Naive thymus-derived CD4-positive, alpha-beta T cell (primary cell): ENCODE data around the gene OXNAD1. TPM values are rescaled to one million over a fixed set of nuclear protein-coding genes. Genes with fewer than 3 reads are reported as not detected.

Experiments
- ATAC-seq: fragments of 150-1000 bp; cut with Tn5 transposase; 2 replicates; pipeline ENCODE4 v1.10.0; 2021; ENCODE audit warnings: mild to moderate bottlenecking, moderate library complexity
- CTCF ChIA-PET: fragments of 350-600 bp; sonication (Branson Sonifier 250); formaldehyde crosslinking; loops from one replicate; lab custom pipeline; 2021; ENCODE audit warnings: antibody characterized with exemption; lab: Charles Lee
- POLR2A ChIA-PET: fragments of 350-600 bp; sonication (Branson Sonifier 250); formaldehyde crosslinking; loops from one replicate; lab custom pipeline; 2021; ENCODE audit warnings: antibody characterized with exemption, inconsistent platforms; lab: Charles Lee
- DNase-seq, 9 donors: peaks; one replicate each; pipeline versions ENCODE4 v3.0.0 to v3.0.0-alpha.2; 2020 to 2022; ENCODE audit warnings: mixed read lengths in 1 of 9
- H3K27ac ChIP-seq: one replicate; pipeline ENCODE4 v1.7.0; 2013; ENCODE audit warnings: mild to moderate bottlenecking, low read depth, low read length, moderate library complexity
- H3K27me3 ChIP-seq, 2 donors: one replicate each; pipeline ENCODE4 v1.7.0; 2013; ENCODE audit warnings: low read length in 2 of 2, mild to moderate bottlenecking in 2 of 2, moderate library complexity in 2 of 2; ENCODE audit not compliant: control insufficient read depth in 2 of 2, insufficient read depth in 2 of 2
- H3K36me3 ChIP-seq, 3 experiments: 1 replicate in 2 of 3; 2 replicates in 1 of 3; pipeline ENCODE4 v1.7.0; 2013; ENCODE audit warnings: low read length in 3 of 3, mild to moderate bottlenecking in 3 of 3, moderate library complexity in 1 of 3; ENCODE audit not compliant: insufficient read depth in 3 of 3, control insufficient read depth in 2 of 3
- H3K4me1 ChIP-seq, 2 donors: one replicate each; pipeline ENCODE4 v1.7.0; 2013; ENCODE audit warnings: low read length in 2 of 2, mild to moderate bottlenecking in 2 of 2, moderate library complexity in 1 of 2; ENCODE audit not compliant: control insufficient read depth in 2 of 2, insufficient read depth in 2 of 2
- H3K4me3 ChIP-seq: 2 replicates; pipeline ENCODE4 v1.7.0; 2013; ENCODE audit warnings: mild to moderate bottlenecking, low read length
- H3K9me3 ChIP-seq, 3 experiments: 1 replicate in 2 of 3; 2 replicates in 1 of 3; pipeline ENCODE4 v1.7.0; 2013; ENCODE audit warnings: low read length in 3 of 3; ENCODE audit not compliant: control insufficient read depth in 2 of 3
- H3K27ac Mint-ChIP-seq, 9 donors: one replicate each; pipeline ENCODE4 v1.8.0; 2020 to 2022; ENCODE audit warnings: mixed read lengths in 9 of 9, mild to moderate bottlenecking in 8 of 9, moderate library complexity in 5 of 9, inconsistent platforms in 2 of 9
- H3K27me3 Mint-ChIP-seq, 5 donors: one replicate each; pipeline ENCODE4 v1.8.0; 2021 to 2022; ENCODE audit warnings: mixed read lengths in 5 of 5, mild to moderate bottlenecking in 1 of 5
- H3K36me3 Mint-ChIP-seq, 5 donors: one replicate each; pipeline ENCODE4 v1.8.0; 2020 to 2022; ENCODE audit warnings: mixed read lengths in 5 of 5, mild to moderate bottlenecking in 3 of 5, inconsistent platforms in 1 of 5
- H3K4me1 Mint-ChIP-seq, 7 donors: one replicate each; pipeline ENCODE4 v1.8.0; 2020 to 2022; ENCODE audit warnings: mixed read lengths in 7 of 7, mild to moderate bottlenecking in 3 of 7, inconsistent platforms in 1 of 7
- H3K4me3 Mint-ChIP-seq, 10 donors: one replicate each; pipeline ENCODE4 v1.8.0; 2020 to 2022; ENCODE audit warnings: mild to moderate bottlenecking in 10 of 10, mixed read lengths in 10 of 10, moderate library complexity in 6 of 10, inconsistent platforms in 2 of 10
- H3K9me3 Mint-ChIP-seq, 11 donors: one replicate each; pipeline ENCODE4 v1.8.0; 2020 to 2022; ENCODE audit warnings: mixed read lengths in 11 of 11, mild to moderate bottlenecking in 4 of 11, inconsistent platforms in 1 of 11, moderate library complexity in 1 of 11
- intact Hi-C, 2 donors: fragments of 100-400 bp; cut with micrococcal nuclease; formaldehyde crosslinking; loops; one replicate each; pipeline ENCODE4 v1.15.1; 2023
- polyA plus RNA-seq, 2 donors: library from polyadenylated mRNA; unstranded; fragments of 300-500 nt; fragmentation: Illumina TruSeq; gene quantifications; one replicate each; pipeline ENCODE4 v1.2.3, GENCODE V29; 2021
- total RNA-seq, 6 experiments: library from RNA in 5 of 6; stranded (reverse) in 5 of 6; gene quantifications; 1 replicate in 5 of 6; 2 replicates in 1 of 6; pipeline ENCODE4 v1.2.3 and lab custom pipeline; 2021 to 2026

OXNAD1 gene
- total and polyA plus RNA-seq, 7 experiments from 2014 or later: 80.3 to 171 (median 134) TPM

DNA sequence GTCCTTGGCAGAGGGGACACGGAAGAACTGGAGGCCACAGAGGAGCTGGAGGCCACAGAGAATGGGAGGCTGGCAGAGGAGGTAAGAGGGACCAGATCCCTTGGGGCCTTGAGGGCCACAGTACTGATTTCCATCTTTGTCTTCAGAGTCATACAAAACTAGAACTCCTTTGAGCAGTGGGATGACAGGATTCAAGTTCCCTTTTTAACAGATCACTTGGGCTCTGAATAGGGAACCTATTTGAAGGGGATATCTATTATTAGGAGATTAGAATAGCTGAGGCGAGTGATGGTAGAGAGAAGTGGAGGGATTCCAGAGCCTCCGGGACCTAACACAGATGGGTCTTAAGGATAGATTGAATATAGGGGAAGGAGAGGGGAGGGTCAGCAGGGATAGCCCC is 55.7 kb downstream of the OXNAD1 start:
- peaks cover 29 to 47% of the 10 kb centered on the region in 2 donors for H3K4me1 ChIP-seq

DNA sequence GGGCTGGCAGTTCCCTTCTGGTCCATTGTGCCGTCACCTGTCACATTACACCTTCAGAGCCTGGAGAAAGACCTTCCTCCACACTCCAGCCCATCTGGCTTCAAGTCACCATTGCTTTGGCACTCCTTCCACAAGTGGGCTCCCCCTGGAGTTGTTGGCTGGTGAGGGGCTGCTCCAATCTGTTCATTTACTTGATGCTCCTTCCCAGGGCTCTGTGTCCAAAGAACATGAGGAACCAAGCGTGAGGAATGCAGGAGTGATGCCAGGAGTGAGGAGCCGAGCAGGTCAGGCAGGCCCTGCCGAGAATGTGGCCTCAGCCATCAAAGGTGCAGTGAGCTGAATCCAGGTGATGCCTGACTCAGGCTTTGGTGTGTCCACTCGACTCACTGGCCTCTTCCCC is 57.2 kb downstream of the OXNAD1 start:
- H3K27ac ChIP-seq: no peak overlapping the region
- ATAC-seq (no peak), DNase-seq (no peak)
- H3K9me3 ChIP-seq: no peaks in the 10 kb centered on the region
- H3K36me3 ChIP-seq: peaks cover 16 to 84% (median 45%) of the 10 kb centered on the region in 3 experiments
- ChIA-PET CTCF (interaction anchor here (1.0 to 15.3 kb wide), 5 partner anchors 8 to 207 kb away, joined by 3 to 238 read pairs (median 10); no protein-coding TSS in a partner anchor), POLR2A (interaction anchor here (0.7 to 14.2 kb wide), 7 partner anchors 8 to 57 kb away, joined by 3 to 319 read pairs (median 3); partner anchors contain the start of genes DPH3 and OXNAD1)
- H3K27me3 ChIP-seq: no peaks in the 10 kb centered on the region
- Mint-ChIP-seq H3K4me1 (peaks cover 30 to 69% (median 58%) of the 10 kb centered on the region in 7 donors), H3K9me3 (no peaks in the 10 kb centered on the region), H3K36me3 (peaks cover 13 to 68% (median 47%) of the 10 kb centered on the region in 5 donors), H3K27ac (peak overlapping the region; percentile 49 to 98 (median 90)), H3K27me3 (no peaks in the 10 kb centered on the region), H3K4me3 (no peak overlapping the region)
- intact Hi-C loops: no loop called here
- no peak overlapping the region for H3K4me3 ChIP-seq
- peaks cover 19 to 32% of the 10 kb centered on the region in 2 donors for H3K4me1 ChIP-seq

More for the DNA sequence above, 55.7 kb downstream of the OXNAD1 start:
- Mint-ChIP-seq H3K4me1 (peaks cover 44 to 79% (median 73%) of the 10 kb centered on the region in 7 donors), H3K4me3 (peak overlapping the region in 4 of 10 donors; percentile 32 to 55 (median 51)), H3K36me3 (peaks cover 20 to 65% (median 51%) of the 10 kb centered on the region in 5 donors), H3K27ac (peak overlapping the region; percentile 38 to 98 (median 91)), H3K9me3 (no peaks in the 10 kb centered on the region), H3K27me3 (no peaks in the 10 kb centered on the region)
- H3K27ac ChIP-seq: peak overlapping the region; percentile 60
- POLR2A ChIA-PET: interaction anchor here (1.2 to 14.2 kb wide), 7 partner anchors 12 to 192 kb away, joined by 3 to 319 read pairs (median 10); partner anchors contain the start of genes DPH3 and OXNAD1
- H3K36me3 ChIP-seq: peaks cover 21 to 84% (median 36%) of the 10 kb centered on the region in 3 experiments
- CTCF ChIA-PET: interaction anchor here (0.7 to 15.3 kb wide), 10 partner anchors 13 to 231 kb away, joined by 3 to 238 read pairs (median 8); no protein-coding TSS in a partner anchor
- no peak for ATAC-seq
- DNase-seq: no peak
- no peaks in the 10 kb centered on the region for H3K27me3 ChIP-seq
- no peaks in the 10 kb centered on the region for H3K9me3 ChIP-seq
- H3K4me3 ChIP-seq: no peak overlapping the region
- intact Hi-C loops: no loop called here

DNA sequence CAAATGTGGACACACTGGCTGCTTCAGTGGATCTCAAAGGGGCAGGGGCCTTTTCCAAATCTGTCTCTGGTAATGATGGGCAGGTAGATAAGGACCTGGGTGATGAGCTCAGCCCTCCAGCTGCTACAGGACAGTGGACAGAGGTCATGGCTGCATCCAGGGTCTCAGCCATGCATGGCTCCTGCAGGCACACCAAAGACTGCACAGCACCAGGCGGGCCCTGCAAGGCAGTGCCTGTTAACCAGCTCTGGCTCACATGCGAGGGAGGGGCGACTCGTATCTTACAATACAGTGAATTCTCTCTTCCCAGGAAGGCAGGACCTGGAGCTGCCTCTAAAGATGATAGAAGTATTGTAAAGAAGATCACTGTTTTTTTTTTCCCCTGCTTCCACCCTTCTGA is 58.7 kb downstream of the OXNAD1 start:
- no peak for ATAC-seq
- H3K27me3 ChIP-seq: no peaks in the 10 kb centered on the region
- peaks cover 9 to 16% of the 10 kb centered on the region in 2 donors for H3K4me1 ChIP-seq
- H3K9me3 ChIP-seq: no peaks in the 10 kb centered on the region
- H3K4me3 ChIP-seq: no peak overlapping the region
- Mint-ChIP-seq H3K4me3 (no peak overlapping the region), H3K9me3 (no peaks in the 10 kb centered on the region), H3K27ac (peak overlapping the region in 7 of 9 donors; percentile 13 to 92 (median 57)), H3K36me3 (peaks cover 13 to 73% (median 44%) of the 10 kb centered on the region in 5 donors), H3K27me3 (no peaks in the 10 kb centered on the region), H3K4me1 (peaks cover 24 to 57% (median 42%) of the 10 kb centered on the region in 7 donors)
- no peak for DNase-seq
- CTCF ChIA-PET: interaction anchor here (1.2 to 15.3 kb wide), 3 partner anchors 10 to 55 kb away, joined by 4 to 238 read pairs (median 4); no protein-coding TSS in a partner anchor
- peaks cover 16 to 88% (median 45%) of the 10 kb centered on the region in 3 experiments for H3K36me3 ChIP-seq
- no peak overlapping the region for H3K27ac ChIP-seq
- intact Hi-C loops: loop anchor here in 1 of 2 donors (1.0 kb wide), 1 partner anchor 227 kb away; no protein-coding TSS in a partner anchor
- POLR2A ChIA-PET: interaction anchor here (0.7 to 14.2 kb wide), 7 partner anchors 9 to 146 kb away, joined by 3 to 319 read pairs (median 4); no protein-coding TSS in a partner anchor

DNA sequence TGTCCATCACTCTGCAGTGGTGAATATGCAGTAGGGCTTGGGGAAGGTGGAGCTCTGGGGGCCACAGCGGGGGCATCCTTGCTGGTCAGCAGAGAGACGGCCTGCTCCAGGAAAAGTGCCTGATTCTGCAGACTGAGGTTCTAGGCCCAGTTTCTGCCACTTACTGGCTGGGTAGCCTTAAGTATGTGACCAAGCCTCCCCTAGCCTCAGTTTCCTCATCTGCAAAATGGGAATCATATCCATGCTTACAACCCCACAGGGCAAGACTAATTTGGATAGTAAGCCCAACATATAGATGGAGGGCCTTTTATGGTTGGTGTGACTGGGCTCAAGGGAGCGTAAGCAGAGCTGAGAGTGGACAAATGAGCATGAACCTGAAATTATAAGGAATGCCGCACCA is 60.8 kb downstream of the OXNAD1 start:
- Histone ChIP-seq H3K27me3 (no peaks in the 10 kb centered on the region), H3K9me3 (peaks cover 0 to 8% (median 0%) of the 10 kb centered on the region in 3 experiments), H3K4me1 (no peaks in the 10 kb centered on the region), H3K4me3 (no peak overlapping the region), H3K27ac (no peak overlapping the region), H3K36me3 (peaks cover 9 to 94% (median 43%) of the 10 kb centered on the region in 3 experiments)
- Mint-ChIP-seq H3K4me3 (no peak overlapping the region), H3K27me3 (no peaks in the 10 kb centered on the region), H3K27ac (peak overlapping the region in 7 of 9 donors; percentile 32 to 87 (median 57)), H3K9me3 (peaks cover 0 to 18% (median 2%) of the 10 kb centered on the region in 11 donors), H3K36me3 (peaks cover 13 to 77% (median 51%) of the 10 kb centered on the region in 5 donors), H3K4me1 (peaks cover 14 to 40% (median 23%) of the 10 kb centered on the region in 7 donors)
- intact Hi-C loops: no loop called here
- DNase-seq: no peak
- POLR2A ChIA-PET: interaction anchor here (1.4 kb wide), 1 partner anchor 23 kb away, joined by 4 read pairs; no protein-coding TSS in a partner anchor
- CTCF ChIA-PET: interaction anchor here (1.2 to 15.3 kb wide), 2 partner anchors 33 to 50 kb away, joined by 4 to 238 read pairs; no protein-coding TSS in a partner anchor
- ATAC-seq: no peak

DNA sequence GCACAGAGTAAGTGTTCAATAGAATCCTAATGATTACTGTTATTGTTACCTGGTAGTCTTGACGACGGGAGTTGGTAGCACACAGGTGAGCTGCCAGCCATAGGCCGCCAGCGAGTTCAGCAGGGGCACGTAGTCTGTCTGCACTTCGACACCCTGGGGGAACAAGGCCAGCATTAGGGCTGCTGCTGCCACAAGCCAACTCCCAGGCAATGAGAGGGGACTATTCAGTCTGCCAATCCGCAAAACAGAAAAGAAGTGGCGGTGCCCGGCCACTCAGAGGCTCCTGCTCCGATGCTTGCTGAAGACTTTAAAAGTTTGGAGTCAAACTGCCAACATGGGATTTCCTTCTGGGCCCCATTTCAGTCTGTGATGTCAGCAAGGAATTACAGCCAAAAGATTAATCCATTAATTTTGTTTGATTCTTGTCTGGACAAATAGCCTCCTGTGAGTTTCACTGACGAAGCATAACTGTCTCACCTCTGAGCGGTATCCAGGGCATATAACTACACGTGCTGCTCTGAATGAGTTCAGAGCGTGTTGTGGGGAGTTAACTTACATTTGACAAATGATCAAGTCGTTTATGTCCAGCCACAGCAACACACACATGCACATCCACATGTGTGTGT is 61.8 kb downstream of the OXNAD1 start:
- H3K9me3 ChIP-seq: peaks cover 0 to 18% (median 0%) of the 10 kb centered on the region in 3 experiments
- Mint-ChIP-seq H3K36me3 (peaks cover 19 to 82% (median 56%) of the 10 kb centered on the region in 5 donors), H3K27ac (peak overlapping the region in 8 of 9 donors; percentile 17 to 87 (median 54)), H3K9me3 (peaks cover 4 to 28% (median 10%) of the 10 kb centered on the region in 11 donors), H3K4me3 (no peak overlapping the region), H3K4me1 (peaks cover 4 to 37% (median 20%) of the 10 kb centered on the region in 7 donors), H3K27me3 (no peaks in the 10 kb centered on the region)
- ChIA-PET CTCF (no interaction called here), POLR2A (no interaction called here)
- intact Hi-C loops: no loop called here
- DNase-seq (no peak), ATAC-seq (no peak)
- H3K4me3 ChIP-seq: no peak overlapping the region
- H3K36me3 ChIP-seq: peaks cover 5 to 94% (median 49%) of the 10 kb centered on the region in 3 experiments
- no peaks in the 10 kb centered on the region for H3K4me1 ChIP-seq
- no peaks in the 10 kb centered on the region for H3K27me3 ChIP-seq
- H3K27ac ChIP-seq: no peak overlapping the region

DNA sequence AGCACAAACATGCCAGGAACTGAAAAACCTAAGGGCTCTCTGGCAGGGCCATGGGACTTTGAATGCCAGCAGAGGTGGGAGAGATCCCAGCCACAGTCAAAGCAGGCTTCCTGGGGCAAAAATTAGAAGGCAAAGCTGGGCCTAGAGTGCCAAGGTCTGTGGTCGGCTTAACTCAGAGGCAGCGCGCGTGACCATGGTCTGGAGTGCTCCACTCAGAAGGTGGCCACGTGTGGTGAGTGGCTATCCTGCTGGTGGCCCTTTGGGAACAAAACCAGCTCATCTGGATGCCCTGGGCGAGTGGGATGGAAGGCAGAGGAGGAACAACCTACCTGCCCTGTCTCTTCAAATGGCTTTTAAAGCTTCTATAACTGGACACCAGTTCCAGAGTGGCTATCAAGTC is 63.1 kb downstream of the OXNAD1 start:
- H3K4me3 Mint-ChIP-seq: no peak overlapping the region
- ATAC-seq (no peak), DNase-seq (no peak)
- H3K27me3 Mint-ChIP-seq: no peaks in the 10 kb centered on the region
- H3K4me3 ChIP-seq: no peak overlapping the region
- peaks cover 4 to 38% (median 16%) of the 10 kb centered on the region in 11 donors for H3K9me3 Mint-ChIP-seq
- H3K36me3 ChIP-seq: peaks cover 0 to 92% (median 48%) of the 10 kb centered on the region in 3 experiments
- H3K4me1 ChIP-seq: no peaks in the 10 kb centered on the region
- peaks cover 0 to 19% (median 0%) of the 10 kb centered on the region in 3 experiments for H3K9me3 ChIP-seq
- H3K27ac Mint-ChIP-seq: peak overlapping the region in 8 of 9 donors; percentile 23 to 87 (median 56)
- H3K4me1 Mint-ChIP-seq: peaks cover 10 to 44% (median 28%) of the 10 kb centered on the region in 7 donors
- ChIA-PET CTCF (interaction anchor here (0.6 kb wide), 1 partner anchor 197 kb away, joined by 3 read pairs; no protein-coding TSS in a partner anchor), POLR2A (interaction anchor here (0.8 to 1.1 kb wide), 2 partner anchors 8 to 14 kb away, joined by 3 to 5 read pairs; no protein-coding TSS in a partner anchor)
- H3K27me3 ChIP-seq: no peaks in the 10 kb centered on the region
- intact Hi-C loops: no loop called here
- H3K36me3 Mint-ChIP-seq: peaks cover 28 to 92% (median 69%) of the 10 kb centered on the region in 5 donors
- H3K27ac ChIP-seq: peak overlapping the region; percentile 30
